ENCODE results near the gene TMEM222.

TMEM222 gene

GRCh38 chr1:27306892-27307761 is 14.8 kb upstream of the TMEM222 start:
- DNase-seq (ENCODE audit: low spot score), result no peak

- no peak for DNase-seq (ENCODE audit: low spot score)
Measured at GRCh38 chr1:27307874-27308598, 13.9 kb upstream of the TMEM222 start.

GRCh38 chr1:27314169-27314568 is 7.8 kb upstream of the TMEM222 start:
- DNase-seq (ENCODE audit: low spot score), result no peak

- DNase-seq (ENCODE audit: low spot score), result no peak
Measured at GRCh38 chr1:27314737-27315136, 7.2 kb upstream of the TMEM222 start.

- no peak for DNase-seq (ENCODE audit: low spot score)
Measured at GRCh38 chr1:27316860-27317259, 5.1 kb upstream of the TMEM222 start.

DNA sequence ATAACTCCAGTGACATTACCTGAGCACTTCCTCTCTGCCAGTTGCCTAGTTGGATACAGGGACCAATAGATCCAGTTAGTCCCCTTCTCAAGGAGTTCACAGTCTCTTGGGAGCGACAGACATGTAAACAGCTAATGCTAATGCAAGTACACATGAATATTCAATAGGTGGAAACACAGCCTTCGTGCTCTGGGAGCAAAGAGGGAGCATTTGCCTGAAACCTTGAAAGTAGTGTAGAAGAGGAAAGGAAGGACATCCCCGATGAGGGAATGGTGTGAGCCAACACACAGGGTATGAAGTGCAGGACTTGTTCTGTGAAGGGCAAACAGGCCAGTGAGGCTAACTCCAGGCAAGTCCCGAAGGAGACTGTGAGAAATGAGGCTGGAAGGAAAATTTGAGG is 3.8 kb upstream of the TMEM222 start:
- DNase-seq (ENCODE audit: low spot score), result no peak

GRCh38 chr1:27318596-27318995 is 3.4 kb upstream of the TMEM222 start:
- no peak for DNase-seq (ENCODE audit: low spot score)

DNA sequence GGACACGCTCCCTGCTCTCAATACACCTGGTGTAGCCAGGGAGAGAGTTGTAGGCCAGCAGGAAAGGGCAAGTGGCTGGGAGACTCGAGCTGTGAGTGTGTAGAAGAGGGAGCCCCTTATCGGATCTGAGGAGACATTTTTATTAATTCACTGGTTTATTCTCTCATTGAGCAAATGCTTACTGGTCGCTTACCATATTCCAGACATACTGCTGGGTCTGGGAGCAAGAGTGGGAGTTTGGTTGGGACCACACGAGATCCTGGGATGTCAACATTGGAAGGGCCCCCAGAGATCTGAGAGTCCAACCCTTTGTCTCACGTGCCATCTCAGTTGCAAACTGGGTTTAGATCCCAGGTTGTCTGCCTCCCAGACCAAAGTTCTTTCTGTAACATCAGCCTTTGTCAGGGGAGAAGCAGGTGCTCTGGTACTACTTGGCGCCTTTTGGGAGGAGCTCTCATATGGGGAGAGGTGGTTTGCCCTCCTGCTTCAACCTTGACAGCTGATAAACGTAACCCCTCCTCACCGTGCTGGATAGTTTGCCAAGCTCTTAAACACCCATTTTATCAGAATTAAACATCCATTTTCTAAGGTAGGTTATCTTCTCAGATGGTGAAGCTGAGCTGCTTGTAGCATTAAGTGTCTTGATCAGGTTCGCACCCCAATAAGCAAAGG is 742 bp downstream of the TMEM222 start:
- DNase-seq (ENCODE audit: low spot score), result no peak

GRCh38 chr1:27325286-27325685 is 3.3 kb downstream of the TMEM222 start:
- DNase-seq (ENCODE audit: low spot score), result no peak

GRCh38 chr1:27327964-27328363 is 6.0 kb downstream of the TMEM222 start:
- DNase-seq (ENCODE audit: low spot score), result no peak

- no peak for DNase-seq (ENCODE audit: low spot score)
Measured at GRCh38 chr1:27330786-27331185, 8.8 kb downstream of the TMEM222 start.

GRCh38 chr1:27331426-27331825 is 9.5 kb downstream of the TMEM222 start:
- no peak for DNase-seq (ENCODE audit: low spot score)

GRCh38 chr1:27331922-27332321 is 10.0 kb downstream of the TMEM222 start:
- no peak for DNase-seq (ENCODE audit: low spot score)

- DNase-seq (ENCODE audit: low spot score), result peak; percentile 62
Measured at GRCh38 chr1:27332536-27333281, 10.7 kb downstream of the TMEM222 start.

DNA sequence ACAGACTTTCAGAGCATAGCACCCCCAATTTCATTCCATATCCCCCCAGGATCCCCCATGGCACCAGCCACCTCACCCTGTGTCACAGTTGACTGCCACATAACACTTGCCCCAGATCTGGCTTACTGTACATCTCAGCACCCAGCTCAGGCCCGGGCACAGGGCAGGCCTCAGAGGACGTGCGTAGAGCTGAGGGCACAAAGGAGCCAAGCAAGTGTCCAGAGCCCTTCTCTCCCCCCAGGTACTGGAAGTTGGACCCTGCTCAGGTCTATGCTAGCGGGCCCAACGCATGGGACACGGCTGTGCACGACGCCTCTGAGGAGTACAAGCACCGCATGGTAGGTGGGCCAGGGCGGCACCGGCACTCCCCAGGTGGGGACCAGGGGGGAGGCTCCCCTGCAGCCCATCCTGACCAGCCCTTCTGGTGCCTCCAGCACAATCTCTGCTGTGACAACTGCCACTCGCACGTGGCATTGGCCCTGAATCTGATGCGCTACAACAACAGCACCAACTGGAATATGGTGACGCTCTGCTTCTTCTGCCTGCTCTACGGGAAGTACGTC is 11.8 kb downstream of the TMEM222 start:
- no peak for DNase-seq (ENCODE audit: low spot score)

GRCh38 chr1:27335506-27336422 is 13.8 kb downstream of the TMEM222 start:
- no peak for DNase-seq (ENCODE audit: low spot score)

DNA sequence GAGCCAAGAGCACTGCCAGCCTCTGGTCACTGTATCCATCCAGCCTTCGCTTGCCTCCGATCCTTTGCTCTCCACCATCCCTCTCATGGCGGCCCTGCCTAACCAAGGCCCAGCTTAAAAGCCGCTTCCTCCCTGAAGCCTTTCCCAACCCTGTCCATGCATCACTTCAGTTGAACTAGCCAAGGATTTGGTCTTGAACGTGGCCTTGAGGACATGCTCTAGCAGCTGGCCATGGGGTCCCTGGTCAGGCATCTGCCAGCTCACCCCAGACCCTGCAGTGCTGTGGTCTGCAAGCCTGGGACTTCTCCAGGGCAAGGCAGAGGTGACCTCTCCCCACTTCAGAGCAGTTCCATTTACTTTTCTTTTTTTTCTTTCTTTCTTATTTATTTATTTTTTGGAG is 14.8 kb downstream of the TMEM222 start:
- DNase-seq (ENCODE audit: low spot score), result no peak

- no peak for DNase-seq (ENCODE audit: low spot score)
Measured at GRCh38 chr1:27338751-27339150, 16.8 kb downstream of the TMEM222 start.

GRCh38 chr1:27339213-27339612 is 17.2 kb downstream of the TMEM222 start:
- DNase-seq (ENCODE audit: low spot score), result no peak

DNA sequence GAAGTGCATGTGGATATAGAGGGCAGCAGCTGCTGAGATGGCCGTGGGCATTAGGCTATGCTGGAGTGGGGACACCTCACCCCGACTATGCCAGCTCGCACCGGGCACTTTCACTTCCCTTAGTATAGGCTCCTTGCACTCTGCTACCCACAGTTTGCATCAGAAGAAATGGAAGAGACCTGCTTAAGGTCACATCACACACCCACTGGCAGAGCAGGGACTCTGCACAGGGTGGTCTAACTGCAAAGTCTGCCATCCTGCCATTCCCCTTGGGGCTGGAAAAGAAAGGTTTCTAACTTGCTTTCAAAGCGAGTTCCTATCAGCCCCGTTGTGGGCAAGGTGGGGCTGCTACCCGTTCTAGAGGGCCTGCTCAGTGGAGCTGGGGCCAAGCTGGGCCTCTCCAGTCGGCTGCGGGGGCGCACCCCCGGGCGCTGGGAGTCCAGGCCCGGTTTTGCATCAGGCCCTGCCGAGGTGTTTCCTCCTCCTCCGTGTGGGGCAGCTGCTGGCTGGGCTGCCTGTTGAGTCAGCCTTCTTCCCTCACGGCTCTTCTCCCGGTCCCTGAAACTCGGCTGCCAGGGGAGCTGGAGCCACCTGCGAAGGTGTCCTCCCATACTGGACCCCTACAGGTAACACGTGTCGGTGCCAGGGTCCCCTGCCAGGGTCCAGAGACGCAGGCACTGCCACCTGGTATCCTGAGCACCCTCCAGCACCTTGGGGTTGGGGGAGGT is 19.7 kb downstream of the TMEM222 start, which contains the start of gene SYTL1:
Gene SYTL1, plus strand, starts transcription at position 498 of the 728 bp plus-strand sequence. CDS start 3,313 bp downstream, outside the sequence.
- DNase-seq (ENCODE audit: low spot score), result peak; percentile 69

All from CD4-positive, alpha-beta T cell treated with Interleukin-2 at 100 ng/mL for 4 hours (primary cell).